ENCODE measurements around the gene REELD1.

The REELD1 gene

DNA sequence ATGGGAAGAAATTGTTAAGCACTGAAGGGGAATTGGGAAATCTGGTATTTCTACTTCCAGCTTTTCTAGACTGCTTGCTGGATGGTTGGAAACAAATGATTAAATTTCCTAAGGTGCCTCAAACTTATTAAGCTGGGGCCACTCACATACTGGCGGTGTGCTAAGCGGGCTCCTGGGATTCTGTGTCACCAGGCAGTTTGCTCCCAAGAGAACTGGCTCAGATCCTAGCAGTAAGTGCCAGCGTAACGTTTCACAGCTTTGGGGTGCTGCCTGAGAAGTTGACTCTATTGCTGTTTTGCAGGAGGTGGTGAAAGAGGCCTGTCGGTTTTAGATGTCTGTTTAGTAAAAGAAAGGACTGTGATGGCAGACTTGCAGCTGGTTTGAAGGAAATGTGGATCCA, 6.9 kb upstream of the REELD1 start:
- Histone ChIP-seq H2AK5ac (ENCODE audit: low read length) (no peak overlapping the region), H3K23ac (ENCODE audit: low read length) (no peak overlapping the region), H3K4me1 (ENCODE audit: control insufficient read depth, low read depth, low read length) (no peaks in the 10 kb centered on the region), H3K4me3 (ENCODE audit: low read length) (no peak overlapping the region), H3K27me3 (ENCODE audit: insufficient read depth, low read length, poor library complexity) (no peaks in the 10 kb centered on the region), H3K4me2 (ENCODE audit: low read length) (no peak overlapping the region), H3K36me3 (ENCODE audit: control insufficient read depth, insufficient read depth, low read length) (no peaks in the 10 kb centered on the region), H3K79me1 (ENCODE audit: low read length) (no peaks in the 10 kb centered on the region), H4K8ac (ENCODE audit: low read depth, low read length) (no peak overlapping the region), H3K27ac (ENCODE audit: low read depth, low read length) (no peak overlapping the region), H2BK15ac (replicated peaks; ENCODE audit: low read depth) (no peak overlapping the region), H2BK120ac (ENCODE audit: low read depth, low read length) (no peak overlapping the region), H3K79me2 (ENCODE audit: control insufficient read depth, insufficient read depth, low read length) (no peaks in the 10 kb centered on the region), H3K9ac (ENCODE audit: low read length) (no peak overlapping the region), H3K18ac (ENCODE audit: low read length) (no peak overlapping the region), H2BK5ac (ENCODE audit: low read length) (no peak overlapping the region), H4K5ac (ENCODE audit: low read length) (no peak overlapping the region), H3K4ac (ENCODE audit: low read depth, low read length) (no peak overlapping the region), H3K56ac (ENCODE audit: low read length) (no peak overlapping the region)
- no CpG with 5 or more reads among the region's 5 CpGs for WGBS (ENCODE audit: extremely low coverage, insufficient coverage, low lambda C conversion rate)
- DNase-seq: no peak

- WGBS (ENCODE audit: extremely low coverage, insufficient coverage, low lambda C conversion rate): no CpG with 5 or more reads among the region's 2 CpGs
Observed at GRCh38 chr4:146210890-146211289, 3.4 kb upstream of the REELD1 start.

GRCh38 chr4:146211440-146211839, 2.9 kb upstream of the REELD1 start:
- no peak overlapping the region for H3K4me2 ChIP-seq (ENCODE audit: low read length)
- H3K27ac ChIP-seq (ENCODE audit: low read depth, low read length): no peak overlapping the region
- H4K8ac ChIP-seq (ENCODE audit: low read depth, low read length): no peak overlapping the region
- H3K9ac ChIP-seq (ENCODE audit: low read length): no peak overlapping the region
- no peak overlapping the region for H2BK15ac ChIP-seq (replicated peaks; ENCODE audit: low read depth)
- H3K18ac ChIP-seq (ENCODE audit: low read length): no peak overlapping the region
- H4K5ac ChIP-seq (ENCODE audit: low read length): no peak overlapping the region
- H2BK120ac ChIP-seq (ENCODE audit: low read depth, low read length): no peak overlapping the region
- H2AK5ac ChIP-seq (ENCODE audit: low read length): no peak overlapping the region
- no peaks in the 10 kb centered on the region for H3K36me3 ChIP-seq (ENCODE audit: control insufficient read depth, insufficient read depth, low read length)
- no peak overlapping the region for H3K56ac ChIP-seq (ENCODE audit: low read length)
- no peaks in the 10 kb centered on the region for H3K27me3 ChIP-seq (ENCODE audit: insufficient read depth, low read length, poor library complexity)
- WGBS (ENCODE audit: extremely low coverage, insufficient coverage, low lambda C conversion rate): no CpG with 5 or more reads among the region's 7 CpGs
- no peaks in the 10 kb centered on the region for H3K4me1 ChIP-seq (ENCODE audit: control insufficient read depth, low read depth, low read length)
- no peaks in the 10 kb centered on the region for H3K79me2 ChIP-seq (ENCODE audit: control insufficient read depth, insufficient read depth, low read length)
- no peak for DNase-seq
- H3K79me1 ChIP-seq (ENCODE audit: low read length): no peaks in the 10 kb centered on the region
- no peak overlapping the region for H2BK5ac ChIP-seq (ENCODE audit: low read length)
- H3K23ac ChIP-seq (ENCODE audit: low read length): no peak overlapping the region
- no peak overlapping the region for H3K4ac ChIP-seq (ENCODE audit: low read depth, low read length)
- H3K4me3 ChIP-seq (ENCODE audit: low read length): no peak overlapping the region

More at GRCh38 chr4:146210890-146211289, 3.4 kb upstream of the REELD1 start:
- Histone ChIP-seq H3K18ac (ENCODE audit: low read length) (no peak overlapping the region), H3K4me1 (ENCODE audit: control insufficient read depth, low read depth, low read length) (no peaks in the 10 kb centered on the region), H2BK15ac (replicated peaks; ENCODE audit: low read depth) (no peak overlapping the region), H3K4me3 (ENCODE audit: low read length) (no peak overlapping the region), H2AK5ac (ENCODE audit: low read length) (no peak overlapping the region), H3K79me1 (ENCODE audit: low read length) (no peaks in the 10 kb centered on the region), H3K4me2 (ENCODE audit: low read length) (no peak overlapping the region), H3K23ac (ENCODE audit: low read length) (no peak overlapping the region), H3K79me2 (ENCODE audit: control insufficient read depth, insufficient read depth, low read length) (no peaks in the 10 kb centered on the region), H3K27ac (ENCODE audit: low read depth, low read length) (no peak overlapping the region), H4K5ac (ENCODE audit: low read length) (no peak overlapping the region), H3K36me3 (ENCODE audit: control insufficient read depth, insufficient read depth, low read length) (no peaks in the 10 kb centered on the region), H3K27me3 (ENCODE audit: insufficient read depth, low read length, poor library complexity) (no peaks in the 10 kb centered on the region), H4K8ac (ENCODE audit: low read depth, low read length) (no peak overlapping the region), H3K56ac (ENCODE audit: low read length) (no peak overlapping the region), H2BK120ac (ENCODE audit: low read depth, low read length) (no peak overlapping the region), H3K4ac (ENCODE audit: low read depth, low read length) (no peak overlapping the region), H2BK5ac (ENCODE audit: low read length) (no peak overlapping the region), H3K9ac (ENCODE audit: low read length) (no peak overlapping the region)
- DNase-seq: no peak

- Histone ChIP-seq H2BK120ac (ENCODE audit: low read depth, low read length) (no peak overlapping the region), H3K23ac (ENCODE audit: low read length) (no peak overlapping the region), H2BK15ac (replicated peaks; ENCODE audit: low read depth) (no peak overlapping the region), H3K18ac (ENCODE audit: low read length) (no peak overlapping the region), H4K8ac (ENCODE audit: low read depth, low read length) (no peak overlapping the region), H3K4me2 (ENCODE audit: low read length) (no peak overlapping the region), H3K79me1 (ENCODE audit: low read length) (no peaks in the 10 kb centered on the region), H3K27me3 (ENCODE audit: insufficient read depth, low read length, poor library complexity) (no peaks in the 10 kb centered on the region), H3K79me2 (ENCODE audit: control insufficient read depth, insufficient read depth, low read length) (no peaks in the 10 kb centered on the region), H3K27ac (ENCODE audit: low read depth, low read length) (no peak overlapping the region), H3K4me1 (ENCODE audit: control insufficient read depth, low read depth, low read length) (no peaks in the 10 kb centered on the region), H3K9ac (ENCODE audit: low read length) (no peak overlapping the region), H3K56ac (ENCODE audit: low read length) (no peak overlapping the region), H2AK5ac (ENCODE audit: low read length) (no peak overlapping the region), H4K5ac (ENCODE audit: low read length) (no peak overlapping the region), H3K36me3 (ENCODE audit: control insufficient read depth, insufficient read depth, low read length) (no peaks in the 10 kb centered on the region), H3K4me3 (ENCODE audit: low read length) (no peak overlapping the region), H3K4ac (ENCODE audit: low read depth, low read length) (no peak overlapping the region), H2BK5ac (ENCODE audit: low read length) (no peak overlapping the region)
- no CpG with 5 or more reads among the region's 9 CpGs for WGBS (ENCODE audit: extremely low coverage, insufficient coverage, low lambda C conversion rate)
- no peak for DNase-seq
Observed at GRCh38 chr4:146212781-146213180, 1.6 kb upstream of the REELD1 start.

DNA sequence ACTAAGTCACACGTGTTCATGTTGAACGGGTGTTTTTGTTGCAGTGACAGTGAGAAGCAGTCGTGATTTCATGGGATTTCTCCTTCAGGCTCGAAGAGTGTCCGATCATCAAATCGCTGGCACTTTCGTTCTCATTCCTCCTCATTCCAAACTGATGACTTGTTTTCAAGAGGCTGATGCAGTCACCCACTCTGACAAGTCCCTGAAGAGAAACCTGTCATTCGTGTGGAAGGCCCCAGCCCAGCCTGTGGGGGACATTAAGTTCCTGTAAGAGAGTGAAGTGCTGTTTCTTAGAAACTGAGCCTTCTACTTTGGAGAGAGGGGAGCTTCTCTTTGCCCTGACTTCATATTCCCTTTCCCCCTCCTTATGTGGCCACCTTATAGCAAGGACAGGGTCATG, 8.0 kb downstream of the REELD1 start:
- H3K18ac ChIP-seq (ENCODE audit: low read length): no peak overlapping the region
- H3K79me1 ChIP-seq (ENCODE audit: low read length): no peaks in the 10 kb centered on the region
- no peak overlapping the region for H3K56ac ChIP-seq (ENCODE audit: low read length)
- H2BK120ac ChIP-seq (ENCODE audit: low read depth, low read length): no peak overlapping the region
- H3K27me3 ChIP-seq (ENCODE audit: insufficient read depth, low read length, poor library complexity): no peaks in the 10 kb centered on the region
- DNase-seq: peak; percentile 53
- no peak overlapping the region for H3K4ac ChIP-seq (ENCODE audit: low read depth, low read length)
- H3K79me2 ChIP-seq (ENCODE audit: control insufficient read depth, insufficient read depth, low read length): no peaks in the 10 kb centered on the region
- no peak overlapping the region for H3K4me3 ChIP-seq (ENCODE audit: low read length)
- H3K23ac ChIP-seq (ENCODE audit: low read length): no peak overlapping the region
- H3K9ac ChIP-seq (ENCODE audit: low read length): no peak overlapping the region
- no peak overlapping the region for H2AK5ac ChIP-seq (ENCODE audit: low read length)
- H4K8ac ChIP-seq (ENCODE audit: low read depth, low read length): no peak overlapping the region
- no peak overlapping the region for H2BK15ac ChIP-seq (replicated peaks; ENCODE audit: low read depth)
- no CpG with 5 or more reads among the region's 8 CpGs for WGBS (ENCODE audit: extremely low coverage, insufficient coverage, low lambda C conversion rate)
- H2BK5ac ChIP-seq (ENCODE audit: low read length): no peak overlapping the region
- H3K4me1 ChIP-seq (ENCODE audit: control insufficient read depth, low read depth, low read length): no peaks in the 10 kb centered on the region
- no peak overlapping the region for H4K5ac ChIP-seq (ENCODE audit: low read length)
- no peak overlapping the region for H3K27ac ChIP-seq (ENCODE audit: low read depth, low read length)
- H3K4me2 ChIP-seq (ENCODE audit: low read length): no peak overlapping the region
- no peaks in the 10 kb centered on the region for H3K36me3 ChIP-seq (ENCODE audit: control insufficient read depth, insufficient read depth, low read length)

DNA sequence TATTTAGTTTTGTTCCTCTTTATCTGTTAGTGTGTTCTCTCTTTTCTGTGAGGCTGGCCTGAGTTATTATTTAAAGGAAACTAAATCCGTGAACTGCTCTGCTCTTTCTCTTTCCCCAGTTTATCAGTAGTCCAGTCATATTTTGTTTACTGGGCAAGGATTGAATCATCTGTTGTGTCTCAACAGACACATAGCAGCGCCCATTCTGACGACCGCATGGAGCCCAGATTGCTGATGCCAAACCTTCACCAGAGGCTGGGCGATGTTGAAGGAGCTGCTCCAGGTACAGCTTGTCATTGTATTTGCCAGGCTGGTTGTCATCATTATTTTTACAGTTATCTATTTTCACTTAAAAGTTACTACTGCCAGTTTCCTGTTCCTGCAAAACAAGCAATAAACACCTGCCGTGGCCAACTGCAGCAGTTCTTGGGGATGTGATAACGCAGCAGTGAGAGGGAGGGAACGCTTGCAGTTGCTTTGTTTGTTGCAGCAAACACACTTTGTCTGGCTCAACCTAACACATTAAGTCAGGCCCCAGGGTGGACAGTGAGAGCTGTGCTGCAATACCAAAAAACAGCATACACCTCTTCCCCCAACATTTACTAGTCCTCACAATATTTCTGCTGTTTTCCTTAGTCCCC, 10.1 kb downstream of the REELD1 start:
- Histone ChIP-seq H3K4me3 (ENCODE audit: low read length) (no peak overlapping the region), H2BK15ac (replicated peaks; ENCODE audit: low read depth) (no peak overlapping the region), H2AK5ac (ENCODE audit: low read length) (no peak overlapping the region), H3K9ac (ENCODE audit: low read length) (no peak overlapping the region), H2BK5ac (ENCODE audit: low read length) (no peak overlapping the region), H3K4me1 (ENCODE audit: control insufficient read depth, low read depth, low read length) (no peaks in the 10 kb centered on the region), H3K18ac (ENCODE audit: low read length) (no peak overlapping the region), H3K23ac (ENCODE audit: low read length) (no peak overlapping the region), H2BK120ac (ENCODE audit: low read depth, low read length) (no peak overlapping the region), H3K27me3 (ENCODE audit: insufficient read depth, low read length, poor library complexity) (no peaks in the 10 kb centered on the region), H3K4ac (ENCODE audit: low read depth, low read length) (no peak overlapping the region), H3K79me2 (ENCODE audit: control insufficient read depth, insufficient read depth, low read length) (no peaks in the 10 kb centered on the region), H3K27ac (ENCODE audit: low read depth, low read length) (no peak overlapping the region), H3K4me2 (ENCODE audit: low read length) (no peak overlapping the region), H3K56ac (ENCODE audit: low read length) (no peak overlapping the region), H4K8ac (ENCODE audit: low read depth, low read length) (no peak overlapping the region), H3K36me3 (ENCODE audit: control insufficient read depth, insufficient read depth, low read length) (no peaks in the 10 kb centered on the region), H3K79me1 (ENCODE audit: low read length) (no peaks in the 10 kb centered on the region), H4K5ac (ENCODE audit: low read length) (no peak overlapping the region)
- no peak for DNase-seq
- WGBS (ENCODE audit: extremely low coverage, insufficient coverage, low lambda C conversion rate): no CpG with 5 or more reads among the region's 8 CpGs

Data from mesendoderm (in vitro differentiated cells).